Endodermal cell (in vitro differentiated cells): ENCODE data around the gene LAMA2. TPM values are rescaled to one million over a fixed set of nuclear protein-coding genes. Genes with fewer than 3 reads are reported as not detected.
"Not testable (repeated sequence)": the region's sequence is repeated elsewhere in the genome, so short reads cannot be mapped to it uniquely, and the experiment has no call there.

Experiments used
- DNase-seq: peaks from one replicate; pipeline ENCODE4 v3.0.0-alpha.2; 2017
- H3K27ac ChIP-seq: 2 replicates; pipeline ENCODE4 v1.5.1; 2013; ENCODE audit warnings: mild to moderate bottlenecking, low read depth, low read length, moderate library complexity
- H3K27me3 ChIP-seq: 2 replicates; pipeline ENCODE4 v1.6.1; 2013; ENCODE audit warnings: mild to moderate bottlenecking, low read length, moderate library complexity; ENCODE audit not compliant: insufficient read depth, control insufficient read depth, poor library complexity, severe bottlenecking
- H3K36me3 ChIP-seq: 2 replicates; pipeline ENCODE4 v1.7.0; 2013; ENCODE audit warnings: mild to moderate bottlenecking, low read length, moderate library complexity; ENCODE audit not compliant: control insufficient read depth, insufficient read depth
- H3K4me1 ChIP-seq: one replicate; pipeline ENCODE4 v1.7.0; 2013; ENCODE audit warnings: low read length; ENCODE audit not compliant: control insufficient read depth, insufficient read depth
- H3K4me3 ChIP-seq: 2 replicates; pipeline ENCODE4 v1.5.1; 2013; ENCODE audit warnings: mild to moderate bottlenecking, low read length, moderate library complexity
- H3K9ac ChIP-seq: 2 replicates; pipeline ENCODE4 v1.6.1; 2013; ENCODE audit warnings: mild to moderate bottlenecking, low read length, moderate library complexity; ENCODE audit not compliant: poor library complexity, severe bottlenecking; ENCODE audit errors: extremely low read depth
- H3K9me3 ChIP-seq: 2 replicates; pipeline ENCODE4 v1.6.1; 2013; ENCODE audit warnings: mild to moderate bottlenecking, low read length, moderate library complexity; ENCODE audit not compliant: control insufficient read depth
- H3K27ac Mint-ChIP-seq: 2 replicates; pipeline ENCODE4 v1.8.0; 2020; ENCODE audit warnings: mixed read lengths
- H3K27me3 Mint-ChIP-seq: 2 replicates; pipeline ENCODE4 v1.8.0; 2021; ENCODE audit warnings: mild to moderate bottlenecking, mixed read lengths; ENCODE audit not compliant: insufficient read depth
- H3K36me3 Mint-ChIP-seq: 2 replicates; pipeline ENCODE4 v1.8.0; 2020; ENCODE audit warnings: low read depth, mixed read lengths
- H3K4me1 Mint-ChIP-seq: 2 replicates; pipeline ENCODE4 v1.8.0; 2020; ENCODE audit warnings: mixed read lengths
- H3K4me3 Mint-ChIP-seq: 2 replicates; pipeline ENCODE4 v1.8.0; 2020; ENCODE audit warnings: mild to moderate bottlenecking, moderate library complexity, mixed read lengths
- H3K9me3 Mint-ChIP-seq: 2 replicates; pipeline ENCODE4 v1.8.0; 2020; ENCODE audit warnings: mild to moderate bottlenecking, mixed read lengths
- WGBS, 2 experiments: methylation state at CpG; one replicate each; pipeline versions ENCODE4 v1.1.5 to v1.1.7; 2013; ENCODE audit warnings: missing lambda C conversion rate in 2 of 2, mixed read lengths in 1 of 2; ENCODE audit not compliant: insufficient coverage in 1 of 2, insufficient read length in 1 of 2; 5-methylcytosine and 5-hydroxymethylcytosine counted together
- total RNA-seq, 2 donors: library from RNA; stranded (reverse); fragmentation: NEBNext Ultra II Directional in 1 of 2; extraction: Animal tissue kit (Norgen Biotek cat#: 25700) in 1 of 2; gene quantifications; 2 replicates in 1 of 2; 3 replicates in 1 of 2; pipeline ENCODE4 v1.2.1, GENCODE V29; 2021
- TF ChIP-seq, protein P1 (sequence below): fragments of 200-600 bp; sonication (generic); conservative IDR thresholded peaks from 2 replicates; pipeline ENCODE4 v1.5.0; 2021; ENCODE audit warnings: antibody characterized with exemption, mild to moderate bottlenecking

The LAMA2 gene
- total RNA-seq, 2 donors from 2014 or later, result 2.3 to 4.1 TPM

- H3K4me3 Mint-ChIP-seq, result no peak overlapping the region
- H3K4me1 Mint-ChIP-seq, result peaks cover 11% of the 10 kb centered on the region
- no peaks in the 10 kb centered on the region for H3K36me3 Mint-ChIP-seq
Measured at GRCh38 chr6:129073051-129073450, 190.1 kb downstream of the LAMA2 start.

GRCh38 chr6:129073691-129074395 is 190.9 kb downstream of the LAMA2 start:
- 94 to 100% methylated on average over 1 to 3 of the region's 3 CpGs for WGBS, 2 experiments
- no peaks in the 10 kb centered on the region for H3K36me3 Mint-ChIP-seq

More at GRCh38 chr6:129073051-129073450, 190.1 kb downstream of the LAMA2 start:
- H3K4me3 ChIP-seq, result no peak overlapping the region
- H3K27ac ChIP-seq, result no peak overlapping the region
- 96 to 100% methylated on average over 1 to 2 of the region's 2 CpGs for WGBS, 2 experiments
- Mint-ChIP-seq H3K9me3 (no peaks in the 10 kb centered on the region), H3K27ac (no peak overlapping the region), H3K27me3 (no peaks in the 10 kb centered on the region)
- H3K4me1 ChIP-seq, result no peaks in the 10 kb centered on the region
- TF ChIP-seq, protein P1, sequence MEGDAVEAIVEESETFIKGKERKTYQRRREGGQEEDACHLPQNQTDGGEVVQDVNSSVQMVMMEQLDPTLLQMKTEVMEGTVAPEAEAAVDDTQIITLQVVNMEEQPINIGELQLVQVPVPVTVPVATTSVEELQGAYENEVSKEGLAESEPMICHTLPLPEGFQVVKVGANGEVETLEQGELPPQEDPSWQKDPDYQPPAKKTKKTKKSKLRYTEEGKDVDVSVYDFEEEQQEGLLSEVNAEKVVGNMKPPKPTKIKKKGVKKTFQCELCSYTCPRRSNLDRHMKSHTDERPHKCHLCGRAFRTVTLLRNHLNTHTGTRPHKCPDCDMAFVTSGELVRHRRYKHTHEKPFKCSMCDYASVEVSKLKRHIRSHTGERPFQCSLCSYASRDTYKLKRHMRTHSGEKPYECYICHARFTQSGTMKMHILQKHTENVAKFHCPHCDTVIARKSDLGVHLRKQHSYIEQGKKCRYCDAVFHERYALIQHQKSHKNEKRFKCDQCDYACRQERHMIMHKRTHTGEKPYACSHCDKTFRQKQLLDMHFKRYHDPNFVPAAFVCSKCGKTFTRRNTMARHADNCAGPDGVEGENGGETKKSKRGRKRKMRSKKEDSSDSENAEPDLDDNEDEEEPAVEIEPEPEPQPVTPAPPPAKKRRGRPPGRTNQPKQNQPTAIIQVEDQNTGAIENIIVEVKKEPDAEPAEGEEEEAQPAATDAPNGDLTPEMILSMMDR, result no peak
- no peak for DNase-seq
- no peaks in the 10 kb centered on the region for H3K27me3 ChIP-seq
- H3K9me3 ChIP-seq, result no peaks in the 10 kb centered on the region
- no peaks in the 10 kb centered on the region for H3K36me3 ChIP-seq
- H3K9ac ChIP-seq, result no peak overlapping the region

GRCh38 chr6:129084406-129084805 is 201.5 kb downstream of the LAMA2 start:
- Mint-ChIP-seq H3K9me3 (peaks cover 11% of the 10 kb centered on the region), H3K36me3 (no peaks in the 10 kb centered on the region), H3K4me1 (no peaks in the 10 kb centered on the region), H3K4me3 (no peak overlapping the region), H3K27ac (no peak overlapping the region), H3K27me3 (no peaks in the 10 kb centered on the region)
- no peaks in the 10 kb centered on the region for H3K36me3 ChIP-seq
- TF ChIP-seq, protein P1, result no peak
- H3K9ac ChIP-seq, result no peak overlapping the region
- no peak overlapping the region for H3K27ac ChIP-seq
- no peak overlapping the region for H3K4me3 ChIP-seq
- peaks cover 6% of the 10 kb centered on the region for H3K9me3 ChIP-seq
- H3K27me3 ChIP-seq, result no peaks in the 10 kb centered on the region
- H3K4me1 ChIP-seq, result no peaks in the 10 kb centered on the region
- DNase-seq, result no peak

More at GRCh38 chr6:129073691-129074395, 190.9 kb downstream of the LAMA2 start:
- no peak overlapping the region for H3K27ac Mint-ChIP-seq
- TF ChIP-seq, protein P1, result no peak
- H3K4me1 ChIP-seq, result no peaks in the 10 kb centered on the region
- no peak overlapping the region for H3K4me3 Mint-ChIP-seq
- H3K36me3 ChIP-seq, result no peaks in the 10 kb centered on the region
- H3K9ac ChIP-seq, result no peak overlapping the region
- H3K4me3 ChIP-seq, result no peak overlapping the region
- no peaks in the 10 kb centered on the region for H3K27me3 ChIP-seq
- DNase-seq, result no peak
- H3K4me1 Mint-ChIP-seq, result peaks cover 11% of the 10 kb centered on the region
- H3K27me3 Mint-ChIP-seq, result no peaks in the 10 kb centered on the region
- no peak overlapping the region for H3K27ac ChIP-seq
- no peaks in the 10 kb centered on the region for H3K9me3 Mint-ChIP-seq
- no peaks in the 10 kb centered on the region for H3K9me3 ChIP-seq

- peaks cover 12% of the 10 kb centered on the region for H3K9me3 Mint-ChIP-seq
- H3K27ac Mint-ChIP-seq, H3K27me3 Mint-ChIP-seq: not testable (repeated sequence)
Measured at GRCh38 chr6:129088481-129088880, 205.5 kb downstream of the LAMA2 start.

More at GRCh38 chr6:129088481-129088880, 205.5 kb downstream of the LAMA2 start:
- H3K36me3 Mint-ChIP-seq, H3K4me3 ChIP-seq, H3K4me3 Mint-ChIP-seq, H3K4me1 ChIP-seq, DNase-seq, H3K36me3 ChIP-seq, H3K9ac ChIP-seq, H3K27ac ChIP-seq, H3K9me3 ChIP-seq, H3K27me3 ChIP-seq, H3K4me1 Mint-ChIP-seq: not testable (repeated sequence)
- WGBS, 2 experiments, result 85 to 95% methylated on average over 6 to 26 of the region's 26 CpGs
